ENCODE data around the gene CELA3A.
A peak's percentile ranks its signal among the peaks of the same experiment; 100 is the strongest.

The CELA3A gene

GRCh38 chr1:22044690-22045420 lies 43.4 kb downstream of the CELA3A start:
- Histone ChIP-seq H3K9me3 (ENCODE audit: insufficient read depth, low read length) (no peaks in the 10 kb centered on the region), H2AFZ (ENCODE audit: low read depth, low read length) (no peak overlapping the region), H3K79me2 (ENCODE audit: low read length) (no peaks in the 10 kb centered on the region), H3K36me3 (replicated peaks; ENCODE audit: low read depth, low read length) (no peaks in the 10 kb centered on the region), H3K9ac (ENCODE audit: low read length) (no peak overlapping the region), H3K4me2 (ENCODE audit: low read length) (no peak overlapping the region), H3K4me3 (ENCODE audit: low read length) (no peak overlapping the region), H3K27me3 (ENCODE audit: low read depth, low read length) (no peaks in the 10 kb centered on the region), H3K4me1 (ENCODE audit: low read length) (peaks cover 27% of the 10 kb centered on the region), H4K20me1 (ENCODE audit: insufficient read depth, low read length) (no peaks in the 10 kb centered on the region), H3K27ac (ENCODE audit: low read length) (no peak overlapping the region)
- no peak for TF ChIP-seq EZH2phosphoT487 (IDR thresholded peaks at IDR 0.05; ENCODE audit: low read depth)
- TF ChIP-seq, protein P1, sequence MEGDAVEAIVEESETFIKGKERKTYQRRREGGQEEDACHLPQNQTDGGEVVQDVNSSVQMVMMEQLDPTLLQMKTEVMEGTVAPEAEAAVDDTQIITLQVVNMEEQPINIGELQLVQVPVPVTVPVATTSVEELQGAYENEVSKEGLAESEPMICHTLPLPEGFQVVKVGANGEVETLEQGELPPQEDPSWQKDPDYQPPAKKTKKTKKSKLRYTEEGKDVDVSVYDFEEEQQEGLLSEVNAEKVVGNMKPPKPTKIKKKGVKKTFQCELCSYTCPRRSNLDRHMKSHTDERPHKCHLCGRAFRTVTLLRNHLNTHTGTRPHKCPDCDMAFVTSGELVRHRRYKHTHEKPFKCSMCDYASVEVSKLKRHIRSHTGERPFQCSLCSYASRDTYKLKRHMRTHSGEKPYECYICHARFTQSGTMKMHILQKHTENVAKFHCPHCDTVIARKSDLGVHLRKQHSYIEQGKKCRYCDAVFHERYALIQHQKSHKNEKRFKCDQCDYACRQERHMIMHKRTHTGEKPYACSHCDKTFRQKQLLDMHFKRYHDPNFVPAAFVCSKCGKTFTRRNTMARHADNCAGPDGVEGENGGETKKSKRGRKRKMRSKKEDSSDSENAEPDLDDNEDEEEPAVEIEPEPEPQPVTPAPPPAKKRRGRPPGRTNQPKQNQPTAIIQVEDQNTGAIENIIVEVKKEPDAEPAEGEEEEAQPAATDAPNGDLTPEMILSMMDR (IDR thresholded peaks at IDR 0.05; ENCODE audit: low read depth, low read length) = no peak

- Histone ChIP-seq H4K20me1 (ENCODE audit: insufficient read depth, low read length) (no peaks in the 10 kb centered on the region), H3K79me2 (ENCODE audit: low read length) (no peaks in the 10 kb centered on the region), H2AFZ (ENCODE audit: low read depth, low read length) (no peak overlapping the region), H3K9ac (ENCODE audit: low read length) (no peak overlapping the region), H3K36me3 (replicated peaks; ENCODE audit: low read depth, low read length) (no peaks in the 10 kb centered on the region), H3K4me2 (ENCODE audit: low read length) (no peak overlapping the region), H3K9me3 (ENCODE audit: insufficient read depth, low read length) (no peaks in the 10 kb centered on the region), H3K27ac (ENCODE audit: low read length) (no peak overlapping the region), H3K27me3 (ENCODE audit: low read depth, low read length) (no peaks in the 10 kb centered on the region), H3K4me1 (ENCODE audit: low read length) (peaks cover 20% of the 10 kb centered on the region), H3K4me3 (ENCODE audit: low read length) (no peak overlapping the region)
- TF ChIP-seq, protein P1 (IDR thresholded peaks at IDR 0.05; ENCODE audit: low read depth, low read length) = no peak
- no peak for TF ChIP-seq EZH2phosphoT487 (IDR thresholded peaks at IDR 0.05; ENCODE audit: low read depth)
Observed at GRCh38 chr1:22045604-22046228, 44.3 kb downstream of the CELA3A start.

- Histone ChIP-seq H3K9ac (ENCODE audit: low read length) (no peak overlapping the region), H3K4me1 (ENCODE audit: low read length) (peaks cover 12% of the 10 kb centered on the region), H3K27me3 (ENCODE audit: low read depth, low read length) (no peaks in the 10 kb centered on the region), H2AFZ (ENCODE audit: low read depth, low read length) (peak overlapping the region; percentile 39; the same call in 1 of the 2 replicates), H4K20me1 (ENCODE audit: insufficient read depth, low read length) (peaks cover 4% of the 10 kb centered on the region), H3K4me2 (ENCODE audit: low read length) (peak overlapping the region; percentile 45), H3K79me2 (ENCODE audit: low read length) (peaks cover 11% of the 10 kb centered on the region), H3K27ac (ENCODE audit: low read length) (no peak overlapping the region), H3K36me3 (replicated peaks; ENCODE audit: low read depth, low read length) (peaks cover 1% of the 10 kb centered on the region), H3K9me3 (ENCODE audit: insufficient read depth, low read length) (no peaks in the 10 kb centered on the region), H3K4me3 (ENCODE audit: low read length) (0 out of 2 replicates have a peak overlapping the region, but pooled peaks have one; percentile 2)
- TF ChIP-seq EZH2phosphoT487 (IDR thresholded peaks at IDR 0.05; ENCODE audit: low read depth) = no peak
- TF ChIP-seq, protein P1 (IDR thresholded peaks at IDR 0.05; ENCODE audit: low read depth, low read length) = no peak
Observed at GRCh38 chr1:22048351-22049192, 47.1 kb downstream of the CELA3A start.

- TF ChIP-seq, protein P1 (IDR thresholded peaks at IDR 0.05; ENCODE audit: low read depth, low read length) = no peak
- TF ChIP-seq EZH2phosphoT487 (IDR thresholded peaks at IDR 0.05; ENCODE audit: low read depth) = no peak
- peaks cover 21% of the 10 kb centered on the region for H3K4me1 ChIP-seq (ENCODE audit: low read length)
Observed at GRCh38 chr1:22050330-22050729, 48.9 kb downstream of the CELA3A start.

More at GRCh38 chr1:22050330-22050729, 48.9 kb downstream of the CELA3A start:
- H3K9me3 ChIP-seq (ENCODE audit: insufficient read depth, low read length) = no peaks in the 10 kb centered on the region
- no peaks in the 10 kb centered on the region for H3K27me3 ChIP-seq (ENCODE audit: low read depth, low read length)
- H3K4me3 ChIP-seq (ENCODE audit: low read length) = no peak overlapping the region
- peaks cover 7% of the 10 kb centered on the region for H3K36me3 ChIP-seq (replicated peaks; ENCODE audit: low read depth, low read length)
- H4K20me1 ChIP-seq (ENCODE audit: insufficient read depth, low read length) = peaks cover 19% of the 10 kb centered on the region
- peaks cover 28% of the 10 kb centered on the region for H3K79me2 ChIP-seq (ENCODE audit: low read length)
- no peak overlapping the region for H3K9ac ChIP-seq (ENCODE audit: low read length)
- no peak overlapping the region for H3K4me2 ChIP-seq (ENCODE audit: low read length)
- H2AFZ ChIP-seq (ENCODE audit: low read depth, low read length) = no peak overlapping the region
- no peak overlapping the region for H3K27ac ChIP-seq (ENCODE audit: low read length)

Data from OCI-LY3 (cell line).